ENCODE results near the gene EFCAB6.
A peak's percentile ranks its signal among the peaks of the same experiment; 100 is the strongest.

The EFCAB6 gene

GRCh38 chr22:43802897-43803495 is 9.1 kb downstream of the EFCAB6 start:
- in situ Hi-C loops (cut with MboI; ENCODE audit: low pct_unique_long_range_greater_than_20kb, low sequenced_read_pairs, unreplicated experiment), result no loop called here
- TF ChIP-seq CTCF (IDR thresholded peaks at IDR 0.05; ENCODE audit: extremely low read depth, insufficient read depth, missing control alignments), result no peak
- no peak for DNase-seq (ENCODE audit: low spot score)

GRCh38 chr22:43800970-43801369 is 11.1 kb downstream of the EFCAB6 start:
- no peak for TF ChIP-seq CTCF (IDR thresholded peaks at IDR 0.05; ENCODE audit: extremely low read depth, insufficient read depth, missing control alignments)
- in situ Hi-C loops (cut with MboI; ENCODE audit: low pct_unique_long_range_greater_than_20kb, low sequenced_read_pairs, unreplicated experiment), result no loop called here
- no peak for DNase-seq (ENCODE audit: low spot score)

GRCh38 chr22:43798492-43798891 is 13.6 kb downstream of the EFCAB6 start:
- no peak for TF ChIP-seq CTCF (IDR thresholded peaks at IDR 0.05; ENCODE audit: extremely low read depth, insufficient read depth, missing control alignments)
- DNase-seq (ENCODE audit: low spot score), result peak; percentile 55
- in situ Hi-C loops (cut with MboI; ENCODE audit: low pct_unique_long_range_greater_than_20kb, low sequenced_read_pairs, unreplicated experiment), result no loop called here

- in situ Hi-C loops (cut with MboI; ENCODE audit: low pct_unique_long_range_greater_than_20kb, low sequenced_read_pairs, unreplicated experiment), result no loop called here
- DNase-seq (ENCODE audit: low spot score), result no peak
- peak; percentile 24 for TF ChIP-seq CTCF (IDR thresholded peaks at IDR 0.05; ENCODE audit: extremely low read depth, insufficient read depth, missing control alignments)
These were observed 15.5 kb downstream of the EFCAB6 start for GRCh38 chr22:43796567-43796966.

GRCh38 chr22:43795320-43795719 is 16.8 kb downstream of the EFCAB6 start:
- in situ Hi-C loops (cut with MboI; ENCODE audit: low pct_unique_long_range_greater_than_20kb, low sequenced_read_pairs, unreplicated experiment), result no loop called here
- no peak for TF ChIP-seq CTCF (IDR thresholded peaks at IDR 0.05; ENCODE audit: extremely low read depth, insufficient read depth, missing control alignments)
- DNase-seq (ENCODE audit: low spot score), result no peak

GRCh38 chr22:43792905-43793304 is 19.2 kb downstream of the EFCAB6 start:
- no peak for TF ChIP-seq CTCF (IDR thresholded peaks at IDR 0.05; ENCODE audit: extremely low read depth, insufficient read depth, missing control alignments)
- in situ Hi-C loops (cut with MboI; ENCODE audit: low pct_unique_long_range_greater_than_20kb, low sequenced_read_pairs, unreplicated experiment), result no loop called here
- no peak for DNase-seq (ENCODE audit: low spot score)

DNA sequence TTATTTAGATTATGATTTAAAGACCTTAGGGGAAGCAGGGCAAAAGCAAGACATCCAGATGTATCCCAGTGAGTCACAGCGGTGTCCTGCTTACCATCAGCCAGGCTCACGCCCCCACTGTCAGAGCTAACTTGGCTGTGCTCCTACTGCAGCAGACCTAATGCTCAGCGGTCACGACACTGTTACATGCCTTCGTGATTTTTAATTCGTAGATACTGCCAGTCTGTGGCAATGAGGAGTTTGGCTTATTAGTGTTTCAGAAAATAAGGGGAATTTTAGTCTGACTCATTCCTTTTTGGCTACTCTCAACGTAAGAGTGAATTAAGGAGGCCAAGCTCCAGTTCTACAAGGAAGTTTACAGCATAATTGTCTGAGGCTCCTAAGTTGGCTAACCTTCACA is 22.7 kb downstream of the EFCAB6 start:
- in situ Hi-C loops (cut with MboI; ENCODE audit: low pct_unique_long_range_greater_than_20kb, low sequenced_read_pairs, unreplicated experiment), result no loop called here
- no peak for DNase-seq (ENCODE audit: low spot score)
- TF ChIP-seq CTCF (IDR thresholded peaks at IDR 0.05; ENCODE audit: extremely low read depth, insufficient read depth, missing control alignments), result no peak
